Lung microvascular endothelial cell (primary cell): ENCODE data around the gene KCNIP3. TPM values are rescaled to one million over a fixed set of nuclear protein-coding genes. Genes with fewer than 3 reads are reported as not detected.
"Not testable (repeated sequence)": the region's sequence is repeated elsewhere in the genome, so short reads cannot be mapped to it uniquely, and the experiment has no call there.

Source experiments
- DNase-seq, 2 donors: peaks; one replicate each; pipeline versions ENCODE4 v3.0.0 to v3.0.0-alpha.2; 2010; ENCODE audit warnings: low read depth in 2 of 2
- total RNA-seq: library from RNA; depleted of rRNA; stranded (reverse); fragments of >200 nt; gene quantifications from 2 replicates; pipeline ENCODE4 v1.2.1, GENCODE V29; 2014

Gene KCNIP3
- total RNA-seq, 1 donor from 2014 or later: not detected

DNA sequence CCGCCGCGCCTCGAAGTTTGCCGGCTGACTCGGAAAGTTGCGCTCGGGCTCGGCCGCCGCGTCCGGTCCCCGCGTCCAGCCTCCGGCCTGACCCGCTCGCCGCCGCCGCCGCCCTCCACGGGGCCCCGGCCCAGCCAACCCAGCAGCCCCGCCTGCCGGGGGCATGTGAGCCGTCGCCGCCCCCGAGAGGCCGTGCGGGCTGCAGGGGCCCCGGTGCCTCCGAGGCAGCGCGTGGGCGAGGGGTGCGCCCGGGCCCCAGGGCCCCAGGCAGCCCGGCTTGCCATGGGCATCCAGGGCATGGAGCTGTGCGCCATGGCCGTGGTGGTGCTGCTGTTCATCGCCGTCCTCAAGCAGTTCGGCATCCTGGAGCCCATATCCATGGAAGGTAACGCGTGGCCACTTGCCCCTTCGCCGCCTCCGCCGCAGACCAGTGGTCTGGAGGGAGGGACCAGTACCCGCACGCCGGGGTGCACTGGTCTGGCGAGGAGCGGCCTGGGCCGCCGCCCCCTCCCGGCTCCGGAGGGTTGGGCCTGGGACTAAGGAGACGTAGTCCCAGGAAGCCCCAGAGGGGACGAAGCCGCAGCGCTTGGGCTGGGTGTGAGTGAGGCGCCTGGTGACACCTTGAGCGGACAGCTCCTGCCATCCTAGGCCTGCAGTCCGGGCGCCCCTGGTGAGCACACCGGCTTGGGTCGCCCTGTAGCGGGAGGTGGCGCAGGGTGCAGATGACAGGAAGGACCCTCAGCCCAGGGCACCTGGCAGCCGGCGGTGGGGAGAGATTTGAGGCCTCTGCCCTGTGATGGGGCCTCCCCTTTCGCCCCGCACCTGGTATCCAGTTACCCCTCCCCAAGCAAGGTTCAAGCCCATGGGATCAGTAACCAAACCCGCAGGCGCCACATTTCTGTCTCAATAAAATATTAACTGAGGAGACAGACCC, 49.9 kb downstream of the KCNIP3 start:
- peak in 1 of 2 donors; percentile 18 for DNase-seq

- DNase-seq: no peak
These were observed 50.8 kb downstream of the KCNIP3 start for GRCh38 chr2:95347681-95348608.

- no peak for DNase-seq
These were observed 51.7 kb downstream of the KCNIP3 start for GRCh38 chr2:95348609-95349567.

GRCh38 chr2:95349568-95350322, 52.6 kb downstream of the KCNIP3 start:
- no peak for DNase-seq

GRCh38 chr2:95350368-95350767, 53.2 kb downstream of the KCNIP3 start:
- no peak for DNase-seq

DNA sequence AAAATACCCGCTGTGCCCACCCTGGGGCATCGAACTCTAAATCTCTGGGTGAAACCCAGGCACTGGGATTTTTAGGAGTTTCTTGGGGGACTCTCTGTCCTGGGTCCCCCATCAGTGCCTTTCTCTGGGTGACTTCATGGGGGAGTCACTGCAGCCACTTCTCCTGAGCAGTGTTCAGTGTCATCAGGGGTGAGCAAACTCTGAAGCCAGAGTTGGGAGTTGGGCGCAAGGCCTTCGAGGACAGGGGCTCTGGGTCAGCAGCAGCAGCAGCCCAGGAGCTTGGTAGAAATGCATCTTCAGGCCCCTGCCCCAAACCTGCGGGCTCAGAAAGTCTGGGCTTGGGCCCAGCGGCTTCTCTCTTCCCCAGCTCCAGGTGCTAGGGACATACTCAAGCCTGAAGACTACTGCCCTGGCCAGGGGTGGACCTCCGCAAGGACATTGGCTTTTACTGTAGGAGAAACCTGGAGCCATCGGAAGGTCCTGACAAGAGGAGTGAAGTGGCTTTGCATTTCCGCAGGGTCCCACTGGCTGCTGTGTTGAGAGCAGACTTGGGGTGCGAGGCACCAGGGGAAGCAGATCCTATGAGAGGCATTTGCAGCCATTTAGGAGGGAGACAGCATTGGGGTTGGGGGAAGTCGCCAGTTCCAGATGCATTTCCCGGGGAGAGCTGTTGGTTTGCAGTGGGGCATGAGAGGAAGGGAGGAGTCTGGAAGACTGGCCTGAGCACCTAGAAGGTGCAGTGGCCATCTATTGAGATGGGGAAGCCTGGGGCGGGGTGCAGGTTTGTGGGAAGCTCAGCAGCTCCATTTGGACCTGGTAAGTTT, 53.8 kb downstream of the KCNIP3 start:
- no peak for DNase-seq

GRCh38 chr2:95351598-95351915, 54.4 kb downstream of the KCNIP3 start:
- DNase-seq: no peak

DNA sequence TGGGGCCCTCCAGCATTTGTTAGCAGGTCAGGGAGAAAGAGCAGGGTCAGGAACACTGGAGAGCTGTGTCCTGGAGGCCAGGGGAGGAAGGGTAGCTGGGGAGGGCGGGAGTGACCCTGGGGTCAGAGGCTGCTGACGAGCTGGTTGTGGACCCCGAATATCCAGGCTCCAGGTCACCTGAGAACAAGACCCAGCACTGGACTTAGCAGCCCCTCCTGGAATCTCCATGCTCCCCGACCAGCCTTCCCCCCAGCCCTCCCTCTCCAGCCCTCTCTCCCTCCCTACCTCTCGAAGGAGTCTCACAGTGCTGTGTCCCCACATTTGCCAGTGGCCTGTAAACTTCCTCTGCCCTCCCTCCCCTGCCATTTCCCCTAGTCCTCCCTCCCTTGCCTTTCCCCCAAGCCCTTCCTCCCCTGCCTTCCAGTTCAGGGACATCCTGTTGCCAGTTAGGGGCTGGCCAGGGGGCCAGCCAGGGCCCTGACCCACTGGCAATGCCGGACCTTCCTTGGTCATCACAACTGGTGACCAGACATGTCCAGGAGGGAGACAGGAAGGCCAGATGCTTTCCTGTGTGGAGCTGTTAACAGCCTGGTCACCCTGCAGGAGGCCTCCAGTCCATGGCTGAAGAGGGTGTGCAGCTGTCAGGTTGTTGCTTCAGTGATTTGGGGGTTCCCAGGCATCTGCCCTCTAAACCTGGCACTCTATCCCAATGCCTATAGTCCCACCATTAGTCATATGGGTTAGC, 55.3 kb downstream of the KCNIP3 start:
- no peak for DNase-seq

GRCh38 chr2:95353055-95353575, 56.0 kb downstream of the KCNIP3 start:
- no peak for DNase-seq

DNA sequence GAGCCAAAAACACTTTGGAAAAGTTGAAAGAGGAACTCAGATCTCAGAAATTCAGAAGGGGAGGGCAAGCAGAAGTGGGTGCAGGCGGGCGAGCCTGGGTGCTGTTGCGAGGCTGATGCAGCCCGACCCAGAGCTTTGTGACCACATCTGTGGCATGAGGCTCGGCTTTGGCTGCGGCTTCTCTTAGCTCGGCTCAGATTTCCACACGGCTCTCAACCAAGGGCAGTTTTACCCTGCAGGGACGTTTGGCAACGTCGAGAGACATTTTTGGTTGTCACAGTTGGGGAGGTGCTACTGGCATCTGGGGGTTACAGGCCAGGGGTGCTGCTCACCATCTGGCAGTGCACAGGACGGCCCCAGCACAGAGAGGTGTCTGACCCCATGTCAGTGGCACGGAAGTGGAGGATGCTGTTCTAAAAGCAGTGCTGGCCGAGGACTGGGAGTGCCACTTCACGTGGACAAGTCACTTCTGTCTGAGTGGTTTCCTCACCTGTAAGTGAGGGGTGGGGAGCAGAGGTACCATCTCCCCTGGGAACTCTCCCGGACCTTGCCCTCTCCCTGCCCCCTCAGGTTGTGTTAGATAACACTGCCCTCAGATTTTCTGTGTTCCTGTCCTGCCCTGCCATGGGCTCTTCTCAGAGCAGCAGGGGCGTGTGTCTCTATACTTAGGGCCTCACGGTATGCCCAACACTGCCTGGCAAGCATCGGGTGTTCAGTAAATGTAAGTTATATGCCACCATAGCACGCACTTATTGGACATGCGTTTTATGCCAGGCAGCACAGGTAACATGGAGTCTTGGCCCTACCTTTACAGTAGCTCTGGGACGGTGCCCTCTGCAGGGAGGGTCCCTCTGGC, 56.7 kb downstream of the KCNIP3 start:
- no peak for DNase-seq

GRCh38 chr2:95354469-95354901, 57.3 kb downstream of the KCNIP3 start:
- DNase-seq: no peak

- no peak for DNase-seq
These were observed 57.8 kb downstream of the KCNIP3 start for GRCh38 chr2:95354925-95355324.

- DNase-seq: not testable (repeated sequence)
These were observed 58.3 kb downstream of the KCNIP3 start for GRCh38 chr2:95355486-95355885.

DNA sequence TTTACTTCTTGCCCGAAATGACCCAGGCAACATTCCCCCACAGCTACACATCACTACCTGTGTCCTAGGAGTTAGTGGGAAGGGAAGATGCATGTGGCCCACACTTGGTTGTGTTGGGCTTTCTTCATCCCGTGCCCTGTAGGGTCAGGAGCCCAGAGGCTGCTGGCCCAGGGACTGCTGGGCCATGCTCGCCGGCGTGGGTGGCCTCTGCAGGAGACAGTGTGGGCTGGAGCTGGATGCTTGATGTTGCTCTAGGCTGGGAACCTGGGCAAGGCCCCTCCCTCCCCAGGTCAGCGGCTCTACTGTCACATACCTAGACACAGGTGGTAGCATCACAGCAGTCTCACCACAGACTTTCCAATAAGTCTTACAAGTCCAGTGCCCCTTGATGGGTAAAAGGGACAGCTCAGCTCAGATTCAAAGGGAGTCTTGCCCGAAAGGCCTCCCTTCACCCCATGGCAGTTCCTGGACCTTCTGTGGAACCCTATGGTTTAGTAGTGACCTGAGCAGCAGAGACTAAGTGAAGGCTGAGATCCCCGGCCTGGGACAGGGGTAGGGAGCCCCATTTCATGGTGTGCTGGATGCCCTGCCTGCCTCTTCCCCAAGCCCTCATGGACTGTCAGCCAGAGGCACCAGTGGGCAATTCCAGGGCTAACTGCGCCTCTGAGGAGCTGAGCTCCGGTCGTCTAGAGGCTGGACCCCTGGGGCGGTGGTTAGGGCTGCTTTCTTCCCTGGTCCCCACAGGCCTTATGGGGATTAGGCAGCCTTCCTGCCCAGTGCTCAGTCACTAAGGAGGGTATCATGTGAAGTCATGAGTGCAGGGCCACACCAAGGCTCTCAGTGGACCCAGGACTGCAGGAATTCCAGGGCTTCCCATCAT, 59.9 kb downstream of the KCNIP3 start:
- DNase-seq: no peak

- DNase-seq: no peak
These were observed 60.7 kb downstream of the KCNIP3 start for GRCh38 chr2:95357717-95358280.

GRCh38 chr2:95359031-95359430, 61.9 kb downstream of the KCNIP3 start:
- no peak for DNase-seq
